HEK293 (cell line): ENCODE data around the gene TMPRSS12.
A peak's percentile ranks its signal among the peaks of the same experiment; 100 is the strongest.
"Not testable (repeated sequence)": the region's sequence is repeated elsewhere in the genome, so short reads cannot be mapped to it uniquely, and the experiment has no call there.

Experiments used
- CTCF ChIA-PET: fragments of 350-600 bp; formaldehyde crosslinking; extraction: SDS; loops from one replicate; lab custom pipeline; 2021; ENCODE audit warnings: antibody characterized with exemption; lab: Yijun Ruan, JAX
- POLR2A ChIA-PET: fragments of 300-600 bp; formaldehyde crosslinking; extraction: SDS; loops from one replicate; lab custom pipeline; 2020; ENCODE audit warnings: antibody characterized with exemption, inconsistent platforms; lab: Yijun Ruan, JAX
- H3K27ac ChIP-seq: fragments of 200-500 bp; sonication (Bioruptor generic); 2 replicates; pipeline ENCODE4 v1.5.1; 2014; ENCODE audit warnings: low read depth, low read length, control low read depth, inconsistent platforms; ENCODE audit errors: extremely low read depth
- H3K36me3 ChIP-seq, 2 experiments: fragments of 200-500 bp in 1 of 2; sonication (Bioruptor generic) in 1 of 2; 1 replicate in 1 of 2; 2 replicates in 1 of 2; pipeline ENCODE4 v1.5.1; 2014 to 2017; ENCODE audit warnings: inconsistent platforms in 2 of 2, low read length in 2 of 2; ENCODE audit not compliant: control insufficient read depth in 2 of 2, insufficient read depth in 1 of 2
- H3K4me1 ChIP-seq: fragments of 200-500 bp; sonication (Bioruptor generic); 2 replicates; pipeline ENCODE4 v1.5.1; 2014; ENCODE audit warnings: mild to moderate bottlenecking, low read length, inconsistent platforms; ENCODE audit not compliant: control insufficient read depth, insufficient read depth
- H3K4me3 ChIP-seq: 2 replicates; pipeline ENCODE4 v1.5.1; 2011; ENCODE audit warnings: low read depth, mild to moderate bottlenecking, control low read depth, low read length, moderate library complexity
- H3K9me3 ChIP-seq: fragments of 200-500 bp; sonication (Bioruptor generic); 2 replicates; pipeline ENCODE4 v1.5.1; 2014; ENCODE audit warnings: low read depth, low read length, inconsistent platforms; ENCODE audit not compliant: control insufficient read depth, insufficient read depth
- KLF17 ChIP-seq: fragments of 450-650 bp; formaldehyde crosslinking; IDR thresholded peaks from 2 replicates; pipeline ENCODE4 v1.5.1; 2016; ENCODE audit warnings: missing biosample characterization, missing genetic modification characterization
- PATZ1 ChIP-seq: fragments of 450-650 bp; formaldehyde crosslinking; IDR thresholded peaks from 2 replicates; pipeline ENCODE4 v1.5.1; 2016; ENCODE audit warnings: missing biosample characterization, missing genetic modification characterization
- PRDM2 ChIP-seq: fragments of 450-650 bp; formaldehyde crosslinking; IDR thresholded peaks from 2 replicates; pipeline ENCODE4 v1.5.1; 2016; ENCODE audit warnings: missing biosample characterization, missing genetic modification characterization, borderline replicate concordance
- TSHZ1 ChIP-seq: fragments of 450-650 bp; formaldehyde crosslinking; IDR thresholded peaks from 2 replicates; pipeline ENCODE4 v1.5.1; 2016; ENCODE audit warnings: missing biosample characterization, missing genetic modification characterization, borderline replicate concordance
- ZNF169 ChIP-seq: fragments of 450-650 bp; formaldehyde crosslinking; IDR thresholded peaks from 2 replicates; pipeline ENCODE4 v1.5.1; 2016; ENCODE audit warnings: missing biosample characterization, missing genetic modification characterization
- ZNF350 ChIP-seq: fragments of 450-650 bp; formaldehyde crosslinking; IDR thresholded peaks from 2 replicates; pipeline ENCODE4 v1.5.0; 2017; ENCODE audit warnings: missing biosample characterization, mild to moderate bottlenecking, missing genetic modification characterization
- ZNF354C ChIP-seq: fragments of 450-650 bp; formaldehyde crosslinking; IDR thresholded peaks from 2 replicates; pipeline ENCODE4 v1.5.1; 2016; ENCODE audit warnings: missing biosample characterization, missing genetic modification characterization, low read depth, borderline replicate concordance
- ZNF394 ChIP-seq: fragments of 450-650 bp; formaldehyde crosslinking; IDR thresholded peaks from 2 replicates; pipeline ENCODE4 v1.5.1; 2016; ENCODE audit warnings: missing biosample characterization, missing genetic modification characterization, mild to moderate bottlenecking, moderate library complexity, borderline replicate concordance
- ZNF404 ChIP-seq: fragments of 450-650 bp; formaldehyde crosslinking; IDR thresholded peaks from 2 replicates; pipeline ENCODE4 v1.5.1; 2017; ENCODE audit warnings: missing biosample characterization, missing genetic modification characterization
- ZNF423 ChIP-seq: fragments of 450-650 bp; formaldehyde crosslinking; IDR thresholded peaks from 2 replicates; pipeline ENCODE4 v1.5.1; 2016; ENCODE audit warnings: missing biosample characterization, missing genetic modification characterization
- ZNF510 ChIP-seq: fragments of 450-650 bp; formaldehyde crosslinking; IDR thresholded peaks from 2 replicates; pipeline ENCODE4 v1.5.1; 2018; ENCODE audit warnings: mild to moderate bottlenecking, missing genetic modification characterization, missing biosample characterization; ENCODE audit not compliant: insufficient replicate concordance
- ZNF596 ChIP-seq: fragments of 450-650 bp; IDR thresholded peaks from 2 replicates; pipeline ENCODE4 v1.5.0; 2018; ENCODE audit warnings: missing biosample characterization, mild to moderate bottlenecking, missing genetic modification characterization, moderate library complexity
- ZNF654 ChIP-seq: fragments of 450-650 bp; formaldehyde crosslinking; IDR thresholded peaks from 2 replicates; pipeline ENCODE4 v1.5.1; 2016; ENCODE audit warnings: low read depth, missing biosample characterization, missing genetic modification characterization
- ZNF677 ChIP-seq: fragments of 450-650 bp; IDR thresholded peaks from 2 replicates; pipeline ENCODE4 v1.5.0; 2018; ENCODE audit warnings: missing biosample characterization, mild to moderate bottlenecking, missing genetic modification characterization, moderate library complexity
- ZSCAN4 ChIP-seq: fragments of 450-650 bp; formaldehyde crosslinking; IDR thresholded peaks from 2 replicates; pipeline ENCODE4 v1.5.1; 2017; ENCODE audit warnings: missing biosample characterization, missing genetic modification characterization

The TMPRSS12 gene

GRCh38 chr12:50928392-50928791, 85.7 kb downstream of the TMPRSS12 start (continued):
- TF ChIP-seq PATZ1 (tag by site-specific recombination) (peak; percentile 53; the same call in 1 of the 2 replicates), TSHZ1 (tag by site-specific recombination) (no peak), ZNF423 (tag by site-specific recombination) (no peak), ZNF394 (tag by site-specific recombination) (no peak), ZNF654 (no peak), ZNF354C (tag by site-specific recombination) (no peak)

GRCh38 chr12:50929831-50930230, 87.1 kb downstream of the TMPRSS12 start:
- Histone ChIP-seq H3K4me1 (peaks cover 3% of the 10 kb centered on the region), H3K9me3 (no peaks in the 10 kb centered on the region), H3K36me3 (peaks cover 9 to 10% of the 10 kb centered on the region in 2 experiments; a peak in 2 of 3 replicates), H3K4me3 (no peak overlapping the region)
- POLR2A ChIA-PET: no interaction called here
- CTCF ChIA-PET: interaction anchor here (0.6 to 1.5 kb wide), 3 partner anchors 56 to 1952 kb away, joined by 3 to 4 read pairs (median 3); partner anchors contain the start of gene WNT1
- no peak for TF ChIP-seq KLF17
- TF ChIP-seq ZNF677 (tag by site-specific recombination): no peak
- no peak for TF ChIP-seq ZNF596 (tag by site-specific recombination)
- TF ChIP-seq, all 188 proteins: peak for 0
- H3K27ac ChIP-seq: no peak overlapping the region

GRCh38 chr12:50930477-50930876, 87.8 kb downstream of the TMPRSS12 start:
- H3K27ac ChIP-seq, POLR2A ChIA-PET: not testable (repeated sequence)

GRCh38 chr12:50932787-50933280, 90.1 kb downstream of the TMPRSS12 start:
- Histone ChIP-seq H3K27ac (no peak overlapping the region), H3K9me3 (no peaks in the 10 kb centered on the region), H3K4me3 (no peak overlapping the region), H3K36me3 (peaks cover 9 to 10% of the 10 kb centered on the region in 2 experiments; a peak in 2 of 3 replicates), H3K4me1 (peaks cover 3% of the 10 kb centered on the region)
- POLR2A ChIA-PET: no interaction called here
- CTCF ChIA-PET: no interaction called here
- TF ChIP-seq ZNF404 (tag by site-specific recombination): no peak
- TF ChIP-seq ZSCAN4 (tag by site-specific recombination): no peak
- no peak for TF ChIP-seq ZNF350 (tag by site-specific recombination)
- no peak for TF ChIP-seq PRDM2 (tag by site-specific recombination)
- TF ChIP-seq ZNF169 (tag by site-specific recombination): no peak
- TF ChIP-seq ZNF510 (tag by site-specific recombination): no peak

More at GRCh38 chr12:50930477-50930876, 87.8 kb downstream of the TMPRSS12 start:
- not testable (repeated sequence) for H3K9me3 ChIP-seq, H3K4me3 ChIP-seq, H3K4me1 ChIP-seq, H3K36me3 ChIP-seq
- CTCF ChIA-PET: interaction anchor here (1.5 kb wide), 1 partner anchor 55 kb away, joined by 3 read pairs; no protein-coding TSS in a partner anchor
